ENCODE measurements around the gene SNRNP35.

- TF ChIP-seq CTCF (IDR thresholded peaks at IDR 0.05), result no peak
- TF ChIP-seq EP300 (IDR thresholded peaks at IDR 0.05), result no peak
- peak; percentile 37 to 42 for TF ChIP-seq POLR2A (IDR thresholded peaks at IDR 0.05)
- TF ChIP-seq POLR2AphosphoS5 (IDR thresholded peaks at IDR 0.05), result peak in 2 of 3 donors; percentile 75 to 84
These were observed 21.6 kb upstream of the SNRNP35 start, which contains the start of gene RILPL2 for GRCh38 chr12:123436017-123436964.

All from suprapubic skin (tissue), 4 donors.